Thyroid gland (tissue), 4 donors: ENCODE results near the gene ADRA2B. TPM values are rescaled to one million over a fixed set of nuclear protein-coding genes. Genes with fewer than 3 reads are reported as not detected.

Experiments
- DNase-seq, 2 donors: peaks; one replicate each; pipeline ENCODE4 v3.0.0-alpha.2; 2019
- H3K27ac ChIP-seq, 3 donors: fragments of 200-600 bp; sonication (generic); 1 replicate in 2 of 3; 2 replicates in 1 of 3; pipeline ENCODE4 v1.5.1; 2016 to 2019; ENCODE audit warnings: mild to moderate bottlenecking in 1 of 3, moderate library complexity in 1 of 3
- H3K27me3 ChIP-seq: fragments of 200-600 bp; sonication (generic); one replicate; pipeline ENCODE4 v1.5.1; 2019
- H3K36me3 ChIP-seq, 2 donors: fragments of 200-600 bp; sonication (generic); one replicate each; pipeline ENCODE4 v1.5.1; 2016 to 2019
- H3K4me1 ChIP-seq, 2 donors: fragments of 200-600 bp; sonication (generic); one replicate each; pipeline ENCODE4 v1.5.1; 2017 to 2019
- H3K4me3 ChIP-seq, 3 donors: fragments of 200-600 bp; sonication (generic); replicated peaks in 1 of 3; 1 replicate in 2 of 3; 2 replicates in 1 of 3; pipeline ENCODE4 v1.5.1; 2016; ENCODE audit warnings: mild to moderate bottlenecking in 1 of 3
- H3K9me3 ChIP-seq: fragments of 200-600 bp; sonication (generic); one replicate; pipeline ENCODE4 v1.5.1; 2017
- CTCF ChIP-seq, 6 experiments: fragments of 200-600 bp in 3 of 6; fragments of 450-650 bp in 3 of 6; sonication (generic) in 3 of 6; IDR thresholded peaks; one replicate each; pipeline ENCODE4 v1.5.1; 2016 to 2019; ENCODE audit warnings: antibody characterized with exemption in 6 of 6, mild to moderate bottlenecking in 2 of 6, inconsistent platforms in 1 of 6, moderate library complexity in 1 of 6
- POLR2A ChIP-seq, 2 donors: fragments of 450-650 bp; IDR thresholded peaks; one replicate each; pipeline ENCODE4 v1.6.1; 2017; ENCODE audit warnings: antibody characterized with exemption in 2 of 2, mild to moderate bottlenecking in 2 of 2, moderate library complexity in 1 of 2
- WGBS, 2 donors: methylation state at CpG; one replicate each; pipeline ENCODE4 v1.1.5; 2017; 5-methylcytosine and 5-hydroxymethylcytosine counted together
- intact Hi-C: fragments of 100-400 bp; cut with DNase I; formaldehyde crosslinking; loops from one replicate; pipeline ENCODE4 v1.15.1; 2023
- total RNA-seq, 4 donors: library from RNA; depleted of rRNA; stranded (reverse); fragments of >200 nt; gene quantifications; one replicate each; pipeline ENCODE4 v1.2.3, GENCODE V29; 2016

The ADRA2B gene
- total RNA-seq, 4 donors from 2014 or later, result 0.13 to 2.1 (median 1.0) TPM

- no peak for DNase-seq
- TF ChIP-seq CTCF (IDR thresholded peaks at IDR 0.05), result no peak
- TF ChIP-seq POLR2A (IDR thresholded peaks at IDR 0.05), result no peak
- no peaks in the 10 kb centered on the region for H3K27me3 ChIP-seq
- H3K4me1 ChIP-seq, result peaks cover 0 to 10% of the 10 kb centered on the region in 2 donors
- H3K27ac ChIP-seq, result no peak overlapping the region
- no peaks in the 10 kb centered on the region for H3K9me3 ChIP-seq
- no peaks in the 10 kb centered on the region for H3K36me3 ChIP-seq
- WGBS, 2 donors, result 84 to 90% methylated on average over 9 to 12 of the region's 13 CpGs
- H3K4me3 ChIP-seq, result no peak overlapping the region
- intact Hi-C loops, result loop anchor here (10.0 kb wide), 1 partner anchor 86 kb away; no protein-coding TSS in a partner anchor
Measured at GRCh38 chr2:96110621-96111256, 5.6 kb downstream of the ADRA2B start.

- Histone ChIP-seq H3K27me3 (no peaks in the 10 kb centered on the region), H3K27ac (no peak overlapping the region)
Measured at GRCh38 chr2:96109931-96110511, 6.3 kb downstream of the ADRA2B start.

DNA sequence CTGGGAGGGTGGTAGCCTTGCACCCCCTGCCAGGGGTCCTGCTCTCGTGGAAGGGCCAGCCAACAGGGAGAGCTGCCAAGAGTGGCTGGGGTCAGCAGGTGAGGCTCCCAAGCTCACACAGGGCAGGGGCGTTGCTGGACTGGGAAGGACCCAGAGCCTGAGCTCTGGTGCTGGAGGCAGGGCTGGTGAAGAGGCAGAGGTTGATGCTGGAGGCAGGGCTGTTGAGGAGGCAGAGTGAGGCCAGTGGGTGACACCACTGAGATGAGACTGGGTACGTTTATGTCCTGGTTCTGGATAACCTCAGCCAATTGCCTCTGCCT is 7.0 kb downstream of the ADRA2B start:
- no peaks in the 10 kb centered on the region for H3K36me3 ChIP-seq
- H3K4me3 ChIP-seq, result no peak overlapping the region
- no peak for DNase-seq
- H3K27me3 ChIP-seq, result no peaks in the 10 kb centered on the region
- intact Hi-C loops, result no loop called here
- no peak overlapping the region for H3K27ac ChIP-seq
- no peaks in the 10 kb centered on the region for H3K9me3 ChIP-seq
- 56 to 79% methylated on average over 3 of the region's 3 CpGs for WGBS, 2 donors
- peaks cover 0 to 10% of the 10 kb centered on the region in 2 donors for H3K4me1 ChIP-seq
- TF ChIP-seq POLR2A (IDR thresholded peaks at IDR 0.05) (no peak), CTCF (IDR thresholded peaks at IDR 0.05) (no peak)

More at GRCh38 chr2:96109931-96110511, 6.3 kb downstream of the ADRA2B start:
- WGBS, 2 donors, result 93 to 94% methylated on average over 2 to 3 of the region's 3 CpGs
- DNase-seq, result no peak
- TF ChIP-seq POLR2A (IDR thresholded peaks at IDR 0.05), result no peak
- no peak for TF ChIP-seq CTCF (IDR thresholded peaks at IDR 0.05)
- Histone ChIP-seq H3K4me3 (no peak overlapping the region), H3K36me3 (no peaks in the 10 kb centered on the region), H3K4me1 (peaks cover 0 to 10% of the 10 kb centered on the region in 2 donors), H3K9me3 (no peaks in the 10 kb centered on the region)
- intact Hi-C loops, result loop anchor here (10.0 kb wide), 1 partner anchor 85 kb away; no protein-coding TSS in a partner anchor

GRCh38 chr2:96108541-96109360 is 7.6 kb downstream of the ADRA2B start:
- DNase-seq, result no peak
- no peaks in the 10 kb centered on the region for H3K9me3 ChIP-seq
- H3K4me1 ChIP-seq, result peaks cover 0 to 12% of the 10 kb centered on the region in 2 donors
- H3K27ac ChIP-seq, result peak overlapping the region in 1 of 3 donors; percentile 24
- TF ChIP-seq POLR2A (IDR thresholded peaks at IDR 0.05) (no peak), CTCF (IDR thresholded peaks at IDR 0.05) (no peak)
- 60 to 69% methylated on average over 14 to 17 of the region's 17 CpGs for WGBS, 2 donors
- intact Hi-C loops, result no loop called here
- H3K36me3 ChIP-seq, result no peaks in the 10 kb centered on the region
- H3K4me3 ChIP-seq, result no peak overlapping the region
- no peaks in the 10 kb centered on the region for H3K27me3 ChIP-seq
